Ishikawa (cell line): ENCODE measurements around the gene PHACTR4.

Experiments
- CEBPB ChIP-seq: IDR thresholded peaks from 2 replicates; pipeline ENCODE4 v1.6.1; 2012
- CREB1 ChIP-seq: IDR thresholded peaks from 2 replicates; pipeline ENCODE4 v1.6.1; 2012; ENCODE audit warnings: low read depth
- EGR1 ChIP-seq: IDR thresholded peaks from 2 replicates; pipeline ENCODE4 v1.6.1; 2012
- EP300 ChIP-seq: IDR thresholded peaks from 2 replicates; pipeline ENCODE4 v1.6.1; 2012; ENCODE audit warnings: borderline replicate concordance
- FOXM1 ChIP-seq: IDR thresholded peaks from 2 replicates; pipeline ENCODE4 v1.6.1; 2012; ENCODE audit warnings: low read depth, borderline replicate concordance
- NFIC ChIP-seq: IDR thresholded peaks from 2 replicates; pipeline ENCODE4 v1.6.1; 2012
- RAD21 ChIP-seq: IDR thresholded peaks from 2 replicates; pipeline ENCODE4 v1.6.1; 2012; ENCODE audit warnings: low read depth
- TAF1 ChIP-seq: IDR thresholded peaks from 2 replicates; pipeline ENCODE4 v1.6.1; 2012; ENCODE audit warnings: low read depth, mild to moderate bottlenecking
- TCF12 ChIP-seq: IDR thresholded peaks from 2 replicates; pipeline ENCODE4 v1.6.1; 2012; ENCODE audit warnings: low read depth
- TEAD4 ChIP-seq: IDR thresholded peaks from 2 replicates; pipeline ENCODE4 v1.6.1; 2012
- YY1 ChIP-seq: IDR thresholded peaks from 2 replicates; pipeline ENCODE4 v1.6.1; 2012; ENCODE audit warnings: low read depth
- ZBTB7A ChIP-seq: IDR thresholded peaks from 2 replicates; pipeline ENCODE4 v1.6.1; 2012; ENCODE audit warnings: low read depth
- TF ChIP-seq, protein P1 (sequence below): IDR thresholded peaks from 2 replicates; pipeline ENCODE4 v1.6.1; 2012
- TF ChIP-seq, protein P2 (sequence below): IDR thresholded peaks from 2 replicates; pipeline ENCODE4 v1.6.1; 2012; ENCODE audit warnings: low read depth, mild to moderate bottlenecking
- TF ChIP-seq, protein P3 (sequence below): IDR thresholded peaks from 2 replicates; pipeline ENCODE4 v1.6.1; 2012

The PHACTR4 gene

DNA sequence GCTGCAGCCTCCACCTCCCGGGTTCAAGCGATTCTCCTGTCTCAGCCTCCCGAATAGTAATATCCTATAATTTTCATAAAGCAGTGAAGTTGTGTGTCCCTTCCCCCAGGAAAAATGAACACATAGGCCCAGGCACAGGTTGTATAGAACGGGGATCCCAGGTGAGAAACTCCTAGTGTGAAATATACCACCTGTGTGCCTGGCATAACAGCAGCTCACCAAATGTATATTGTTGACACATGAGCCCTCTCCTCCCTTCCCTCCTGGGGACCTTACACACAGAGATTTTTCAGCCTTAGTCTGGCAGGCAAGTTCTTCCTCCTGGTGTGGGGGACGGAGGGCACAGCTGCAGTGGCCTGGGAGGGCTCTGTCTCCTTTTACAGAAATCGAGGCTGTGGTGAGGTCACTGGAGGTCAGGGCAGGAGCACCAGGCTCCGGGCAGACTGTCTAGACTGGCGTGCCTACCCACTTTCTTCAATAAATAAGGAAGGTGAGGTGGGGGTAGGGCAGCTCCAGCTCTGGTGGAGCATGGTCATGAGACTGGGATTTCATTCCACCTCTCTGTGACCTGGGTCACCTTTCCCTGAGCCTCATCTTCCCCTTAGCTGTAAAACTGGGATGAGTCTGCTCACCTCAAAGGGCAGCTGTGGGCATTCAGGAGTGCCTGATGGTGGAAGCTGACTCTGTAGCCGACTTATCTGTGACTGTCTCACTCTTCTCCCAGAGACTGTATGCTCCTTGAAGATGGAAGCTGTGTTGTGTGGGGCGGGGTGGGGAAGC is 150.6 kb downstream of the PHACTR4 start:
- no peak for TF ChIP-seq TEAD4
- TF ChIP-seq, protein P1, sequence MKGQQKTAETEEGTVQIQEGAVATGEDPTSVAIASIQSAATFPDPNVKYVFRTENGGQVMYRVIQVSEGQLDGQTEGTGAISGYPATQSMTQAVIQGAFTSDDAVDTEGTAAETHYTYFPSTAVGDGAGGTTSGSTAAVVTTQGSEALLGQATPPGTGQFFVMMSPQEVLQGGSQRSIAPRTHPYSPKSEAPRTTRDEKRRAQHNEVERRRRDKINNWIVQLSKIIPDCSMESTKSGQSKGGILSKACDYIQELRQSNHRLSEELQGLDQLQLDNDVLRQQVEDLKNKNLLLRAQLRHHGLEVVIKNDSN, result no peak
- TF ChIP-seq ZBTB7A, result no peak

DNA sequence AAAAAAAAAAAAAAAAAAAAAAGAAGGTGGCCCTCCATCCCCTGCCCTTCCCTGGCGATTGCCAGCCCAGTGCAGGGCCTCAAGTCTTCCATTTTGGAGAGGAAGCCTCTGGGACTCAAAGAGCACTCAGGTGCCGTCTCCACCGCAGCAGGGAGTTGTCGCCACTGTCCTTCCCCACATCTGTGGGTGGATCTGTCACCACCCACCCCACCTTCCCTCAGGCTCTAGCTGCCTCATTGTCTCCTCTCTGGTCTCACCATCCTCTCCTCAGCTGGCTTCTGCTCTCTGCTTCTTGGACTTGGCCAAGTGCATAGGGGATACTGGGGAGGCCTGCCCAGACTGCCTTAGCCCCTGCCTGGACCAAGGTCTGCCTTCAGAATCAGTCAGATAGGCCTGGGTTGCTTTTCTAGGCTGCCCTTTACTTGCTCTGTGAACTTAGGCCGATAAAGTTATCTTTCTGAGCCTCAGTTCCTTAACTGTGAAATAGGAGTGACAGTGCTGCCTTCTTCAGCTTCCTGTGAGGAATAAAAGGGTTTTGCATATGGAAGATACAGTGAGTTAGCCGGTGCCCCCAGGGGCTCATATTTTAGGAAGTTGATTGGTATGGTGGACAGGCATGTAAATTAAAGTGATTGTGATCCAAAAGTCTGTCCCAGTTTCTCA is 152.1 kb downstream of the PHACTR4 start:
- no peak for TF ChIP-seq ZBTB7A
- TF ChIP-seq TCF12, result no peak
- TF ChIP-seq YY1, result no peak
- TF ChIP-seq EP300, result no peak
- no peak for TF ChIP-seq TAF1
- TF ChIP-seq, protein P2, sequence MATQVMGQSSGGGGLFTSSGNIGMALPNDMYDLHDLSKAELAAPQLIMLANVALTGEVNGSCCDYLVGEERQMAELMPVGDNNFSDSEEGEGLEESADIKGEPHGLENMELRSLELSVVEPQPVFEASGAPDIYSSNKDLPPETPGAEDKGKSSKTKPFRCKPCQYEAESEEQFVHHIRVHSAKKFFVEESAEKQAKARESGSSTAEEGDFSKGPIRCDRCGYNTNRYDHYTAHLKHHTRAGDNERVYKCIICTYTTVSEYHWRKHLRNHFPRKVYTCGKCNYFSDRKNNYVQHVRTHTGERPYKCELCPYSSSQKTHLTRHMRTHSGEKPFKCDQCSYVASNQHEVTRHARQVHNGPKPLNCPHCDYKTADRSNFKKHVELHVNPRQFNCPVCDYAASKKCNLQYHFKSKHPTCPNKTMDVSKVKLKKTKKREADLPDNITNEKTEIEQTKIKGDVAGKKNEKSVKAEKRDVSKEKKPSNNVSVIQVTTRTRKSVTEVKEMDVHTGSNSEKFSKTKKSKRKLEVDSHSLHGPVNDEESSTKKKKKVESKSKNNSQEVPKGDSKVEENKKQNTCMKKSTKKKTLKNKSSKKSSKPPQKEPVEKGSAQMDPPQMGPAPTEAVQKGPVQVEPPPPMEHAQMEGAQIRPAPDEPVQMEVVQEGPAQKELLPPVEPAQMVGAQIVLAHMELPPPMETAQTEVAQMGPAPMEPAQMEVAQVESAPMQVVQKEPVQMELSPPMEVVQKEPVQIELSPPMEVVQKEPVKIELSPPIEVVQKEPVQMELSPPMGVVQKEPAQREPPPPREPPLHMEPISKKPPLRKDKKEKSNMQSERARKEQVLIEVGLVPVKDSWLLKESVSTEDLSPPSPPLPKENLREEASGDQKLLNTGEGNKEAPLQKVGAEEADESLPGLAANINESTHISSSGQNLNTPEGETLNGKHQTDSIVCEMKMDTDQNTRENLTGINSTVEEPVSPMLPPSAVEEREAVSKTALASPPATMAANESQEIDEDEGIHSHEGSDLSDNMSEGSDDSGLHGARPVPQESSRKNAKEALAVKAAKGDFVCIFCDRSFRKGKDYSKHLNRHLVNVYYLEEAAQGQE, result no peak
- TF ChIP-seq CREB1, result no peak
- TF ChIP-seq NFIC, result no peak
- TF ChIP-seq, protein P1, result no peak
- no peak for TF ChIP-seq FOXM1
- TF ChIP-seq CEBPB, result no peak

DNA sequence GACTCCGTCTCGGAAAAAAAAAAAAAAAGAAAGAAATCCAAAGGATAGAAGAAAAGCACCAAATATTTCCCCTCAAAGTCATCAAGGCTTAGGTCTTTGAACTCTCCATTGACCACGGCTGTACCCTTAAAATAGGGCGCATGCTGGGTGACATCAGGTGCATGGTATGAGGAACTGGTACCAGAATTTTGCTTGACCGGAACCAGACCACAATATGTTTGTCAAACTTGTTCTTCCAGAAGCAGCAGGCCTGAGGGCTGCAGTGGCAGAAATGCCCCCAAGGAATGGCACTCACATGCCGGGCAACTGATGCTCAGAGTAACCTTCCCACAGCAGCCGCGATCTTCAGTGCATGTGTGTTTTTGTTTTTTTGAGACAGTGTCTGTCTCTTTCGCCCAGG is 157.3 kb downstream of the PHACTR4 start:
- TF ChIP-seq RAD21 (no peak), TEAD4 (peak; percentile 91), TCF12 (peak; percentile 79), TAF1 (no peak), ZBTB7A (no peak), YY1 (no peak), CEBPB (no peak), CREB1 (no peak), EGR1 (no peak), NFIC (peak; percentile 54; the same call in 1 of the 2 replicates), FOXM1 (0 out of 2 replicates have a peak, but pooled peaks have one; percentile 57), EP300 (peak; percentile 63; the same call in 1 of the 2 replicates)
- TF ChIP-seq, protein P2, result no peak
- TF ChIP-seq, protein P3, sequence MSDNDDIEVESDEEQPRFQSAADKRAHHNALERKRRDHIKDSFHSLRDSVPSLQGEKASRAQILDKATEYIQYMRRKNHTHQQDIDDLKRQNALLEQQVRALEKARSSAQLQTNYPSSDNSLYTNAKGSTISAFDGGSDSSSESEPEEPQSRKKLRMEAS, result peak; percentile 69
- TF ChIP-seq, protein P1, result no peak

DNA sequence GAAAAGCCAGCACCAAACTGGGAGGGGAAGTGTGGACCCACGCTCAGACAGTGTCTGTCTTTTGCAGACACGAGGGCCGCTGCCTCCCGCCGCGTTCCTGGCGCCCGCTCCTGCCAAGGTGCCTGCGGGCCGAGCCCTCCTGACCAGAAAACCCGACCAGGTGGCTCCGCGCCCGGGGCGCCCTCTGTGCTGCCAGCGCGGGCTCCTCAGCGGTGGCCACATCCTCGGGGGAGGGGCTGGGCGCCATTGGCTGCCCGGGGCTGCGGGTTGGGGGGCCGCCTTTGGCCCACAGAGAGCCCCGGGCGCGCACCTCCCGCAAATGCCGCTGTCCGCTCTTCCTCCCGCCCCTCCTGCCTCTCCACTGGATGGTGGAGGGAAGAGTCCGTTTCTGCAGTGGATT is 160.9 kb downstream of the PHACTR4 start:
- no peak for TF ChIP-seq NFIC
- TF ChIP-seq FOXM1, result no peak
- TF ChIP-seq, protein P3, result no peak
- TF ChIP-seq, protein P2, result no peak
- no peak for TF ChIP-seq CREB1
- TF ChIP-seq TEAD4, result no peak
- TF ChIP-seq CEBPB, result no peak
- TF ChIP-seq TAF1, result no peak
- no peak for TF ChIP-seq EGR1
- no peak for TF ChIP-seq EP300
- TF ChIP-seq TCF12, result no peak
- no peak for TF ChIP-seq ZBTB7A
- no peak for TF ChIP-seq YY1
- TF ChIP-seq, protein P1, result no peak
